KOPT-K1 (cell line): ENCODE data around the gene CEP68.

ENCODE experiments used
- H3K27ac ChIP-seq: fragments of 200-600 bp; sonication (generic); 2 replicates; pipeline ENCODE4 v1.5.1; 2016; ENCODE audit warnings: antibody characterized with exemption, mild to moderate bottlenecking, low read depth, low read length; ENCODE audit not compliant: poor library complexity, severe bottlenecking
- H3K36me3 ChIP-seq: fragments of 200-600 bp; sonication (generic); 2 replicates; pipeline ENCODE4 v1.5.1; 2017; ENCODE audit warnings: antibody characterized with exemption, mild to moderate bottlenecking, low read length, moderate library complexity; ENCODE audit not compliant: insufficient read depth
- H3K9me3 ChIP-seq: fragments of 200-600 bp; sonication (generic); 2 replicates; pipeline ENCODE4 v1.5.1; 2017; ENCODE audit warnings: antibody characterized with exemption, low read length, mild to moderate bottlenecking; ENCODE audit not compliant: insufficient read depth, poor library complexity, severe bottlenecking

Gene CEP68

DNA sequence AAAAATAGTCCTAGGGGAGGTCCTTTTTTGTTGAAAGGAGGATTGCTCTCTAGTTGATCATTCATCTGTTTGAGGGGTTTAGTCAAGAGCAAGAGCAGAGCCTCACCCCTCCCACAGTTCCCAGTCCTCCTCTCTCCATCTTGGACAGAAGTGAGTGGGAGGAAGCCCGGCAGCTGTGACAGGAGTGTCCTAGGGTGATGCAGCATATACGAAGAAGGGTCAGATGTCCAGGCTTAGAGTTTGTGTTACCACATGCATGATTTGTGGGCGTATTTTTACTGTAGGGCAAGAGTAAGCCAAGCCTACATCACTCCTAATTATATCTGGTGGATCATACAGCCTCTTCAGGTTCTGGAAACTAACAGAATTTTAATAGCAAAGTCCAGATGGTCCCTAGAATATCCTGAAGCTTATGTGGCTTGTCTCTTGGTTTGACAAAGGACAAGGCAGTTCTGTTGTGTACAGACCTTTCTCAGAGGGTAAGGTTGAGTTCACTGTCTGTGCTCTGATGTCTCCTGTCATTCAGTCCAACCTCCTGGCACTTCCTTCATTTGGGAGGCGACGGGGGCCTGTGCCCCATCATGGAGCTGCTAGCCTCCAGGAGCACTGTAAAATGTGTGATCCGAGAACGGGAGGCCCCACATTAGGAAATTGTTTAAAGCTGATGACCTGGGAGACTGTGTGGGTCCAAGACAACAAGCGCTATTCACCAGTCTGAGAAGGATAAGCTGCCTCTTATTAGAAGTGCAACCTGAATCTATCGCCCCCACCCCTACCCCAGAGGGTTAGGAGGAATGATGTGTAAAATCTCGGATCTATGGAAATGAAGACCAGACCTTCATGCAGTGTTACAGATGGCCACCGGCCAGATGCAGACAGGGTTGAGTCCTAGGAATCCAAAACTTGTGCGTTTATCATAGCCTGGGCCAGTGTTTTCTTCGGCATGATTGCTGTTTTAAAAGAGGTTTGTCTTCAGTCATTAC is 6.9 kb downstream of the CEP68 start:
- no peaks in the 10 kb centered on the region for H3K36me3 ChIP-seq
- H3K27ac ChIP-seq, result no peak overlapping the region
- no peaks in the 10 kb centered on the region for H3K9me3 ChIP-seq

DNA sequence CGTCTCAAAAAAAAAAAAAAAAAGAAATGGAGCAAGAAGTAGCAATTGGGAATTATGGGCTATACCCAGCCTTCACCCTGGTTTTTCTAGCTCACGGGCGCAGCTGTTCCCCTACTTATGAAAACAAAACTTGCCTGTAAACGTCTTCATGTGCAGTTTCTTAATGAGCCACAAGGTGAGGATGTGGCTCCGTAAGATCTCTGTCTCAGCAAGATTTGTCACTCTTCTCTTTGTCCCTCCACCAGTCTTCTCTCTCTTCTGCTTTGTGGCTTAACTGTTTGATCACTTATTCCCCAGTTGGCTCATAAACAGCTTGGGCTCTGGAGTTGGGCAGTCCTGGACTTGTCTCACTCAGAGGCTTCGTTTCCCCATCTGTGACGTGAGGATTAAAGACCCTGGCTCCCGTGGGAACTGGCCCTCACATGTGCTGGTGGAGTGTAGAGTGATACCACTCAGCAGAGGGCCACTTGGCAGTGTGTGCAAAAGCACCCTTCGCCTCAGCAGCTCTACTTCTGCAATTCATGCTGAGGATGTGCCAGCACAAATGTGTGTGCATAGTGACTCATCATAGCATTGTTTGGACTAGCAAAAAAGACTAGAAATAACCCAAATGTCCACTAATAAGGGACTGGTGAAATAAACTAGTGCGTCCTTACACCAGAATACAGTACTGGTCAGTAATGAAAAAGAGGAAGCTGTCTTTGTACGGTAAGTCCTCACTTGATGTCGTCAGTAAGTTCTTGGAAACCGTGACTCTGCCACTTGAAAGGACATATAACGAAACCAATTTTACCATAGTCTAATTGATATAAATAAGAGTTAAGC is 8.7 kb downstream of the CEP68 start:
- peak overlapping the region; percentile 10 for H3K27ac ChIP-seq
- H3K36me3 ChIP-seq, result peaks cover 6% of the 10 kb centered on the region; the same call in 1 of the 2 replicates

DNA sequence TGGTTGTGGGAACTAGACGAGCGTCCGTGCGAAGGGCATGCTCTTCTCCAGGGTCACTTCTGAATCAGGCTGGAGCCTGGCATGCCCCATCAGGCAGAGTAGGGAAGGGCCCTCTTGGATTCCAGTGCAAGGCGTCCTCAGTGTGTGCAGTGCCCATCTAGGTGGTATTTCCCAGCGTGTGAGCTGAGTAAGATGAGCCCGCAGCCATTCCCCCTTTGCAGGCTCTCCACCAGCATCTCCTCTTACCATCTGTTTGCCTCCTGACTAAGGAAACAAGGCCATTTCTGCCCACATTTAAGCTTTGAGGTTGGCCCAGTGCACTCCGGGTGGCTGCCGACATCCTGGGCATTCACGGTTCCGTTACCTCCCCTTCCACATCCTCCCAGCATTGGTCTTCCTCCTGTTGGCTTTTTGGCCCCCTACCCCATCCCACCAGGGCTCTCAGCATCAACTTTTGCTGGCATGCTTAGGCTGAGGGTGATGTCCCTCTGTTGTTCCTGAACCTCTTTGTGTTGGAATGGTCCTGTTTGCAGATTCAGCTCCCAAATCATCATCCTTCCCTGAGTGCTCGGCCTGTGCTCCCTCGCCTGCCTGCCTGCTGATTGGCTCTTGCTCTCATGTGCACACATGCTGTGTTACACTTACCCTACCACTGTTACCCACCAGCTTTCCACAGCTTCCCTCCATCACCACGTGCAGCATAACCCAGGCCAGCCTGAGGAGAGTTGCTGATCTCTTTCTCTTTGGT is 11.8 kb downstream of the CEP68 start:
- peaks cover 36% of the 10 kb centered on the region for H3K36me3 ChIP-seq
- peak overlapping the region; percentile 43 for H3K27ac ChIP-seq
- H3K9me3 ChIP-seq, result no peaks in the 10 kb centered on the region

More for the DNA sequence above, 8.7 kb downstream of the CEP68 start:
- no peaks in the 10 kb centered on the region for H3K9me3 ChIP-seq

DNA sequence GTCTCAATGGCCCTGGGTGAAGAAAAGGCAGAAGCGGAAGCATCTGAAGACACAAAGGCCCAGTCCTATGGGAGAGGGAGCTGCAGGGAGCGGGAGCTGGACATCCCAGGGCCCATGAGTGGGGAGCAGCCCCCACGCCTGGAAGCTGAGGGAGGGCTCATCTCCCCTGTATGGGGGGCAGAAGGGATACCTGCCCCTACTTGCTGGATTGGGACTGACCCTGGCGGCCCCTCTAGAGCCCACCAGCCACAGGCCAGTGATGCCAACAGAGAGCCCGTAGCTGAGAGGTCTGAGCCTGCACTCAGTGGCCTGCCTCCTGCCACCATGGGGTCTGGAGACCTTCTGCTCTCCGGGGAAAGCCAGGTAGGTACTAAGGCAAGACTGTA is 13.2 kb downstream of the CEP68 start:
- Histone ChIP-seq H3K9me3 (no peaks in the 10 kb centered on the region), H3K36me3 (peaks cover 50% of the 10 kb centered on the region), H3K27ac (no peak overlapping the region)

GRCh38 chr2:65070172-65070830 is 14.1 kb downstream of the CEP68 start:
- H3K9me3 ChIP-seq, result no peaks in the 10 kb centered on the region
- H3K27ac ChIP-seq, result no peak overlapping the region
- H3K36me3 ChIP-seq, result peaks cover 59% of the 10 kb centered on the region

GRCh38 chr2:65070856-65071255 is 14.6 kb downstream of the CEP68 start:
- Histone ChIP-seq H3K36me3 (peaks cover 65% of the 10 kb centered on the region), H3K9me3 (no peaks in the 10 kb centered on the region), H3K27ac (no peak overlapping the region)

DNA sequence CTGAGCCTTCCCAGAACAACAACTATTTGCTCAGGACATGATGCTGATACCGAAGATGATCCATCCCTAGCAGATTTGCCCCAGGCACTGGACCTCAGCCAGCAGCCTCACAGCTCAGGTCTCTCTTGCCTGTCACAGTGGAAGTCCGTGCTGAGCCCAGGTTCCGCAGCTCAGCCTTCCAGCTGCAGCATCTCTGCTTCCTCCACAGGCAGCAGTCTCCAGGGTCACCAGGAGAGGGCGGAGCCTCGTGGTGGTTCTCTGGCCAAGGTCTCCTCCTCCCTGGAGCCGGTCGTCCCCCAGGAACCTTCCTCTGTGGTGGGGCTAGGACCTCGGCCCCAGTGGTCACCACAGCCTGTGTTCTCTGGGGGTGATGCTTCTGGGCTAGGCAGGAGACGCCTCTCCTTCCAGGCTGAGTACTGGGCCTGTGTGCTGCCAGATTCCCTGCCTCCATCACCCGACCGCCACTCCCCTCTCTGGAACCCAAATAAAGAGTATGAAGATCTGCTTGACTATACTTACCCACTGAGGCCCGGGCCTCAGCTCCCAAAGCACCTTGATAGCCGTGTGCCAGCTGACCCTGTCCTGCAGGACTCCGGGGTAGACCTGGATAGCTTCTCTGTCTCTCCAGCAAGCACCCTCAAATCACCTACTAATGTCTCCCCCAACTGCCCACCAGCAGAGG is 15.4 kb downstream of the CEP68 start:
- Histone ChIP-seq H3K9me3 (no peaks in the 10 kb centered on the region), H3K27ac (no peak overlapping the region), H3K36me3 (peaks cover 71% of the 10 kb centered on the region)

- Histone ChIP-seq H3K27ac (no peak overlapping the region), H3K9me3 (no peaks in the 10 kb centered on the region), H3K36me3 (peaks cover 74% of the 10 kb centered on the region)
These were observed 16.2 kb downstream of the CEP68 start for GRCh38 chr2:65072181-65072970.

- H3K27ac ChIP-seq, result no peak overlapping the region
- H3K9me3 ChIP-seq, result no peaks in the 10 kb centered on the region
- H3K36me3 ChIP-seq, result peaks cover 90% of the 10 kb centered on the region
These were observed 17.8 kb downstream of the CEP68 start for GRCh38 chr2:65073879-65074565.

- peaks cover 94% of the 10 kb centered on the region for H3K36me3 ChIP-seq
- no peaks in the 10 kb centered on the region for H3K9me3 ChIP-seq
- H3K27ac ChIP-seq, result no peak overlapping the region
These were observed 19.0 kb downstream of the CEP68 start for GRCh38 chr2:65075176-65075575.

- H3K36me3 ChIP-seq, result peaks cover 93% of the 10 kb centered on the region
- no peak overlapping the region for H3K27ac ChIP-seq
- no peaks in the 10 kb centered on the region for H3K9me3 ChIP-seq
These were observed 19.6 kb downstream of the CEP68 start for GRCh38 chr2:65075605-65076344.

DNA sequence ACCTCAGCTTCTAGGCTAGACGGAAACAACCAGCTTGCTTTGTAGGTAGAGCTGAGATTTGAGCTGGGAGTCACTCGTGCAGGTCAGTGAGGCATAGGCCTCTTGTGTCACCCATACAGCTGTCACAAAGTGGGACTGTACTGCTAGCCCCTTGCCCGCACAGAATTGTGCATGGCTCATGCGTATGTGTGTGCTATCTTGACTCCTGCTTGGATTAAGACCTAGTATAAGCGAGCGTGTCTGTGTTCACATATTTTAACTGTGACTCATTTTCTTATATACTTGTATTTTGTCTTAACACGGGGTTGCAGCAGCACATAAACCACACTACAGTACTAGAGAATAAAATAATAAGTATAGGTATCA is 20.1 kb downstream of the CEP68 start:
- no peaks in the 10 kb centered on the region for H3K9me3 ChIP-seq
- H3K27ac ChIP-seq, result no peak overlapping the region
- H3K36me3 ChIP-seq, result peaks cover 93% of the 10 kb centered on the region
